ENCODE results near the gene ZNF396.

GRCh38 chr18:35376393-35376741 lies 770 bp downstream of the ZNF396 start:
- TF ChIP-seq TCF12 (IDR thresholded peaks at IDR 0.05; ENCODE audit: low read depth): no peak
- TF ChIP-seq CREB1 (IDR thresholded peaks at IDR 0.05; ENCODE audit: low read depth): no peak
- TF ChIP-seq, protein P1, sequence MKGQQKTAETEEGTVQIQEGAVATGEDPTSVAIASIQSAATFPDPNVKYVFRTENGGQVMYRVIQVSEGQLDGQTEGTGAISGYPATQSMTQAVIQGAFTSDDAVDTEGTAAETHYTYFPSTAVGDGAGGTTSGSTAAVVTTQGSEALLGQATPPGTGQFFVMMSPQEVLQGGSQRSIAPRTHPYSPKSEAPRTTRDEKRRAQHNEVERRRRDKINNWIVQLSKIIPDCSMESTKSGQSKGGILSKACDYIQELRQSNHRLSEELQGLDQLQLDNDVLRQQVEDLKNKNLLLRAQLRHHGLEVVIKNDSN (IDR thresholded peaks at IDR 0.05): no peak
- no peak for TF ChIP-seq YY1 (IDR thresholded peaks at IDR 0.05; ENCODE audit: low read depth)
- TF ChIP-seq FOXM1 (IDR thresholded peaks at IDR 0.05; ENCODE audit: borderline replicate concordance, low read depth): no peak
- no peak for TF ChIP-seq MAX (IDR thresholded peaks at IDR 0.05)
- TF ChIP-seq, protein P2, sequence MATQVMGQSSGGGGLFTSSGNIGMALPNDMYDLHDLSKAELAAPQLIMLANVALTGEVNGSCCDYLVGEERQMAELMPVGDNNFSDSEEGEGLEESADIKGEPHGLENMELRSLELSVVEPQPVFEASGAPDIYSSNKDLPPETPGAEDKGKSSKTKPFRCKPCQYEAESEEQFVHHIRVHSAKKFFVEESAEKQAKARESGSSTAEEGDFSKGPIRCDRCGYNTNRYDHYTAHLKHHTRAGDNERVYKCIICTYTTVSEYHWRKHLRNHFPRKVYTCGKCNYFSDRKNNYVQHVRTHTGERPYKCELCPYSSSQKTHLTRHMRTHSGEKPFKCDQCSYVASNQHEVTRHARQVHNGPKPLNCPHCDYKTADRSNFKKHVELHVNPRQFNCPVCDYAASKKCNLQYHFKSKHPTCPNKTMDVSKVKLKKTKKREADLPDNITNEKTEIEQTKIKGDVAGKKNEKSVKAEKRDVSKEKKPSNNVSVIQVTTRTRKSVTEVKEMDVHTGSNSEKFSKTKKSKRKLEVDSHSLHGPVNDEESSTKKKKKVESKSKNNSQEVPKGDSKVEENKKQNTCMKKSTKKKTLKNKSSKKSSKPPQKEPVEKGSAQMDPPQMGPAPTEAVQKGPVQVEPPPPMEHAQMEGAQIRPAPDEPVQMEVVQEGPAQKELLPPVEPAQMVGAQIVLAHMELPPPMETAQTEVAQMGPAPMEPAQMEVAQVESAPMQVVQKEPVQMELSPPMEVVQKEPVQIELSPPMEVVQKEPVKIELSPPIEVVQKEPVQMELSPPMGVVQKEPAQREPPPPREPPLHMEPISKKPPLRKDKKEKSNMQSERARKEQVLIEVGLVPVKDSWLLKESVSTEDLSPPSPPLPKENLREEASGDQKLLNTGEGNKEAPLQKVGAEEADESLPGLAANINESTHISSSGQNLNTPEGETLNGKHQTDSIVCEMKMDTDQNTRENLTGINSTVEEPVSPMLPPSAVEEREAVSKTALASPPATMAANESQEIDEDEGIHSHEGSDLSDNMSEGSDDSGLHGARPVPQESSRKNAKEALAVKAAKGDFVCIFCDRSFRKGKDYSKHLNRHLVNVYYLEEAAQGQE (IDR thresholded peaks at IDR 0.05; ENCODE audit: low read depth): no peak
- TF ChIP-seq EP300 (IDR thresholded peaks at IDR 0.05; ENCODE audit: borderline replicate concordance): no peak
- TF ChIP-seq CEBPB (IDR thresholded peaks at IDR 0.05): no peak
- TF ChIP-seq TEAD4 (IDR thresholded peaks at IDR 0.05): no peak
- TF ChIP-seq RAD21 (IDR thresholded peaks at IDR 0.05; ENCODE audit: low read depth): no peak
